Measurements from ENCODE around the gene CREB3.
A peak's percentile ranks its signal among the peaks of the same experiment; 100 is the strongest.

Gene CREB3, protein sequence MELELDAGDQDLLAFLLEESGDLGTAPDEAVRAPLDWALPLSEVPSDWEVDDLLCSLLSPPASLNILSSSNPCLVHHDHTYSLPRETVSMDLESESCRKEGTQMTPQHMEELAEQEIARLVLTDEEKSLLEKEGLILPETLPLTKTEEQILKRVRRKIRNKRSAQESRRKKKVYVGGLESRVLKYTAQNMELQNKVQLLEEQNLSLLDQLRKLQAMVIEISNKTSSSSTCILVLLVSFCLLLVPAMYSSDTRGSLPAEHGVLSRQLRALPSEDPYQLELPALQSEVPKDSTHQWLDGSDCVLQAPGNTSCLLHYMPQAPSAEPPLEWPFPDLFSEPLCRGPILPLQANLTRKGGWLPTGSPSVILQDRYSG

DNA sequence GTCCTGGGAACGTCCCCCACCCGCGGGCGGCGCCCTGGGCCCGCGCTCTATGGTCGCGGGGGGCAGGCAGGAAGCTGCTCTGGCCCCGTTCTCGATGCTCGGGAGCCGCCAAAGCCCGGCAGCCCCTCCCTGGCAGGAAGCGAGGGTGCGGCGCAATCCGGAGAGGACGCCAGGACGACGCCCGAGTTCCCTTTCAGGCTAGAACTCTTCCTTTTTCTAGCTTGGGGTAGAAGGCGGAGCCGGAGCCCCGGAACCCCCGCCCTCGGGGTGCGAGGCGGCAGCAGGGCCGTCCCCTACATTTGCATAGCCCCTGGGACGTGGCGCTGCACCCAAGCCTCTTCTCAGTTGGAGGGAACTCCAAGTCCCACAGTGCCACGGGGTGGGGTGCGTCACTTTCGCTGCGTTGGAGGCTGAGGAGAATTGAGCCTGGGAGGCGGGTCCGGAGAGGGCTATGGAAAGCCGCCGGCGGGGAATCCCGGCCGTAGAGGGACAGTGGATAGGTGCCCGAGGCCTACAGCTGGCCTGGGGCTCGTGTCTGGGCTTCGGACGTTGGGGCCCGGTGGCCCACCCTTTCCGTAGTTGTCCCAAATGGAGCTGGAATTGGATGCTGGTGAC lies at the start of gene CREB3, which contains the start of gene TLN1:
Gene CREB3 (plus strand): TSS at position 482 of the 615 bp plus-strand sequence. CDS start 107 bp downstream, at position 589.
Gene TLN1 (minus strand): TSS at position 11 of the 615 bp plus-strand sequence. CDS start 6,501 bp downstream, outside the sequence.
- peak; percentile 93 for DNase-seq (ENCODE audit: low read depth)

DNA sequence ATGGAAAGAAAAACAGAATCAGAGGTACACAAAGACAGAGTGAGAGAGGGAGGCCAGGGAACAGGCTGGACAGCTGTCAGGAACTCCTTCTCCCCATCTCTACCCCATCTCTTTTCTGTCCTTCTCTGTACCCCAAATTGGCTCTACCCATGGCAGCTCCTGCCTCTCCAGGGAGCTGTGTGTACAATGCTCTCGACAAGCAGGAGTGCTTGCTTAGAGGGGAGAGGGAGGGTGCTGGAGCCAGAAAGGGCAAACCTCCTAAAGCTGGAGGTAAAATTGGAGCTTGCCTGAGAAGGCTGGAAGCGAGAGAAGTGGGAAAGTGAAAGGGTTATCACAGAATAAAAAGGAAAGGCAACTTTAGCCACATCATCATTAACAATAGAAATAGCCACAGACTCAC lies 49.1 kb upstream of the CREB3 start:
- DNase-seq (ENCODE audit: low read depth) = no peak

DNA sequence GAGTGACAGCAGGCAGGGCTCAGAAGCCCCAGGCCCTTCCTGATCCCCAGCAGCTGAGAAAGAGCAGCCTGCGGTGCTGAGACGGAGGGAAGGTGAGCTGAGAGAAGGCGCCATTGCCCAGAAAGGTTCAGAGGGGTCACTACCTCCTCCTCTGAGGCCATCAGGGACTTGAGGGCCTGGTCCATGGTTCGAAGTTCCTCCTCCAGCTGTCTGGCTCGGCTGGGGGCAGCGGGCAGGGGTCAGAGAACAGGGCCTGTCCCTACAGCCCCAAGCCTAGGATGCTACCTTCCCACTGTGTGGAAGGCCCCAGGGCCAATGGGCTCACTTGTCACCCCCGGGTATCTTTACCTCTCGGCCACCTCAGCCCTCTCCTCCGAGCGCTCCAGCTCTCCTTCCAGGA lies 47.5 kb upstream of the CREB3 start:
- DNase-seq (ENCODE audit: low read depth) = no peak

DNA sequence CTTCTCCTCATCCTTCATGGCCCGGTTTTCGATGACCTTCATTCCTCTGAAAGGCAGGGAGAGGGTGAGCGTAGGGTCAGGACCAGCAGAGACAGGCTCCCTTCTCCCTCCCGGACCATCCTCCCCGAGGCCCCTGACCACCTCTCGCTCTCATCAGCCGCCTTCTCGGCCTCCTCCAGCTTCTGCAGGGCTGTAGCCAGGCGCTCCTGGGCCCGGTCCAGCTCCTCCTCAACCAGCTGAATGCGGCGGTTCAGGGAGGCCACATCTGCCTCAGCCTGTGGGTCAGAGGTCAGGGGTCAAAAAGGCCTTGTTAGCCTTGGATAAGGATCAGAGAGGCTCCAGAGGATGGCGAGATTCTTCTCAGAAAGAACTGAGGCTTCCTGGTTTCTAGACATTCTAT lies 47.0 kb upstream of the CREB3 start:
- no peak for DNase-seq (ENCODE audit: low read depth)

DNA sequence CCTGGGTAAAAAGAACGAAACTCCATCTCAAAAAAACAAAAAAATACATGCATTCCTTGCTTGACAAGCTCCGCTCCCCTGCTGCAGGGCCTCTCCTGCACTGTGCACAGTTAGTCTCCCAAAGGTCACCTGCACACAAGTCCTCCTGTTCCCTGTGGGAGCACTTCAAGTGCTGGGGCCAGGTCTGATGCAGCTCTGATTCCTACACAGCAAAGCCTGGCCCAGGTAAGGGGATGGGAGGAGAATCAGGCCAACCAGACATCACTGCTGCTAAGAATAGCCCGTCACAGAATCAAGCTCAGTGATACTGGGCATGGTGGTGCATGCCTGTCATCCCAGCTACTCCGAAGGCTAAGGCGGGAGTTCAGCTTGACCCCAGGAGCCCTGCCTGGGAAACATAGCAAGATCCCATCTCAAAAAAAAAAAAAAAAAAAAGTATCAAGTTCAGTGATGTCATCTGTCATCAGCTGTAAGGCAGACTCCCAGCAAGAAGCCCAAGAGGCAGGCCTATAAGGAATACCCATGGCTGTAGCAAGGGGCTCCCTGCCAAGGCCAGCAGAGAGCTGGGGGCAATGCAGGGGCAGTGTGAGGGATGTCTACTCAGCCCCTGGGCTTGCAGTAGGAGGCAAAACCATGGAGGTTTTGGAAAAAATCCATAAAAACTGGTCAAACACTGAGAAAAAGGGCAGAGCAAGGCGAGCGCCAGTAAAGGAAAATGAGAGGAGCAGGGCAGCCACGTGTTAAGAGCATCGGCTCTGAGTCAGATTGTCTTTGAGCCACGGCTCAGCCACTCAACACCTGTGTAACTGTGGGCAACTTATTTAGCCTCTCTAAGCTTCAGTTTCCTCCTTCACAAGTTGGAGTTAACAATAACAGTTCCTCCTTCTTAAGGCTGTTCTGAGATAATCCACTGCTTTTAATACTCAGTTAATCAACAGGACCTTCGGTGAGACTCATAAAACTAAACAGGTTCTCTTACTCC lies 46.0 kb upstream of the CREB3 start:
- DNase-seq (ENCODE audit: low read depth) = no peak

DNA sequence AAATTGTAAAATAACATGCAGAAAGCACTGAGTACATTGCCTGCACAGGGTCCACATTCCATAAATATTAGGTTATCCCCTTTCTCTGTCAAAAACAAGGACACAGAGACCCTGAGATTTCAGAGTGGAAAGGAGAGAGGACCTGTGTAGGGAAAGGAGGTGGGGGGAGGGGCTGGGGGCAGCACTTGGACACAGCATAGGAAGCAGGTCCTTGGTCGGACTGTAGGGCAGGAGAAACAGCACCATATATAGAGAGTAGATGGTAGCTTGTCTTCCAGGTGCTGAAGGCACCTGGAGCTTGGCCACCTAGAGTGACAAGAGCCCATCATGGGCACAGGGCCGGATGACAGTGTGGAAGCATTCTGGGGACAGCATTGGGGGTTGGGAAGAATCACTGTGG lies 45.2 kb upstream of the CREB3 start:
- no peak for DNase-seq (ENCODE audit: low read depth)

DNA sequence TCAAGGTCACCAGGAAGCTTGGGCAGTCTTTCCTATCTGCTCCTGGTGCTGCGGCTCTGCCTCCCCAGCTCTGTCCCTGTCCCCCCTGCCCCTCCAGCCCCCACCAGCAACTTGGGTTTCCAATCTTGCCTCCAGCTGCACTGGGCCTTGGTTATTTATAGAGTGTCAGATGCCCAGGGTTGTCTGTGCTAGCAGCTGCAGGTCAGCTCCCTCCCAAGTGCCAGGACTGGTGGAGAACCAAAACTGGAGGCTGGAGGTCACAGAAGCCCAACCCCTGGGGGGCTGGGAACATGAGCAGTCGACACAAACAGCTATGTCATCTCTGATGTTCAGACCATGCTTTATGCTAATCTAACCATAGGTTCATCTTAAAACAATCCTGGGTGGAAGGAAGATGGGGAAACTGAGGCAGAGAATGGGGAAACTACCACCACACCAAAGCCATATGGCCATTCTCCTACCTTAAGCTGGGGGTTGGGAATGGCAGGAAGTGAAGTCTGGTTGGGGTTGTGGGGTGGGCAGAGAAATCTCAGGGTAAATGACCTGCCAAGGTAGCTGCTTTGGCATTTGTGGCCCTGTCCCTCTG lies 44.4 kb upstream of the CREB3 start:
- DNase-seq (ENCODE audit: low read depth) = no peak

DNA sequence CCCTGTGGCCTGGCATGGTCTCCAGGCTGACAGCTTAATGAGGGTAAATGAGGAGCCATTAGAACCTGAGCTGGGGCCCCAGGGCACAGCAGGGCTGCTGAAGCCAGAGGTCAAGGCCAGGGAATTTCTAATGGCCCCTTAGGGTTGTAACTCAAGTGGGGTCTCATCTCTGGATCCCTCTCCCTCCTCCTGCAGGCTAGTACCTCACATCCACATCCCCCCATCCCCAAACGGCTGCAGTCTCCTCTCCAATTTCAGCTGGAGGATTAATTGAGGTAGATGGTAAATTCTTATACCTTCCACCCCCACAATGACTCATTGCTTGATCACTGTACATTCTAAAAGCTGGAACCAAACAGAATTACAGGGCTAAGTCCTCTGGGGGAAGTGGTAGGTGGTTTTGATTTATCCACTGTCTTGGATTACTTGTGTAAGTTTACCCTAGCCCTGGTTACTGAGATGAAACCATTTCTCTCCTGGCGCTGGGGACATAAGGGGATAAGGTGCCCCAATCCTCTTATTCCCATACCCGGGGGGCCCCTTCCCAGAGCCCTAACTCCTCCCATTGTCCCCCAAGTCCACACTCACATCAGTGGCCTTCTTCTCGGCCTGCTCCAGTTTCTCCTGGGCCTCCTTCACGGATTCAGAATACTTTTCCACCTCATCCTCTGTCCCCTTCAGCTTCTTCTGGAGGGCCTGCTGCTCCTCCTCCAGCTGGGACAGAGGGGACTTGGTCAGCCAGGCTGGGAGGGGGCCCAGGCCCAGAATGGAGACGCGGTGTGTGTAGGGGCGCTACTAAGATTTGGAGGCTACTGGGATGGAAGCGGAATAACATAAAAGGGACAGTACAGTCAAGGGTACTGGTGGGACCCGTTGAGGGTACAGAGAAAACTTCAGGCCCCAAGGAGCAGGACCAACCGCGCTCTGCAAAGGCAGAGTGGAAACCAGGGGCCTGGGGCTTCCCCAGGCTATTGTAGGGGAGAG lies 43.6 kb upstream of the CREB3 start:
- no peak for DNase-seq (ENCODE audit: low read depth)

DNA sequence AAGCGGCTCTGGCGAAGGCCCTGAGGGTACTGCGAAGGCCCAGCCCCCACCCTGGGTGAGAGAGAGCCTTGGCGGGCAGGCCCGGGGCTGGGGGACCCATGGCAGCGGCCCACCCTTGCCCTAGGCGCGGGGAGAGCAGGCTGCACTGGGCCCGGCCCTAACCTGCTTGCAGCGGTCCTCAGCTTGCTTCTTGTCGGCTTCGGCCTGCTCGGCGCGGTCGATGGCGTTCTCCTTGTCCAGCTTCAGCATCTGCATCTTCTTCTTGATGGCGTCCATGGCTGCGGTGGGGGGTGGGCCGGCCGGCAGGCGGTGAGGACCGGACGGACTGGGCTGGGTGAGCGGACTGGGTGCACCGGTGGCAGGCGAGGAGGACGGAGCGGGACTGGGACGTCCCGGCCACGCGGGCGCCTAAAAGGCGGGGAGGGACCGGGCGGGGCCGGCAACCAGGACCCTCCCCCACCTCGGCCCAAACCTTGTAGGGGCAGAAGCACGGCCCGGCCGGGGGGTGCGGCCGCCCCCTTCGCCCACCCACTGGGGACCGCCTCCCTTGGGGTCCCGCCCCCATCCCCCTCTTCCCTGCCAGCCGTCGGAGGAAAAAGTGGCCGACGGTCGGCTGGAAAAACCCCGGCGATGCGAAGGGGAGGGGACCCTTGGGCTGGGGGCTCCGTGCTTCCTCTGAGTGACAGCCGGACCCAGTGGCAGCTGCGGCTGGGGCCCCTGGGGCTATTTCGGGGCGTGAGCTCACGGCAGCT lies 42.7 kb upstream of the CREB3 start, which contains the start of gene TPM2:
Gene TPM2 (minus strand): TSS at position 384 of the 752 bp plus-strand sequence. CDS start 108 bp downstream, at position 276.
- no peak for DNase-seq (ENCODE audit: low read depth)

DNA sequence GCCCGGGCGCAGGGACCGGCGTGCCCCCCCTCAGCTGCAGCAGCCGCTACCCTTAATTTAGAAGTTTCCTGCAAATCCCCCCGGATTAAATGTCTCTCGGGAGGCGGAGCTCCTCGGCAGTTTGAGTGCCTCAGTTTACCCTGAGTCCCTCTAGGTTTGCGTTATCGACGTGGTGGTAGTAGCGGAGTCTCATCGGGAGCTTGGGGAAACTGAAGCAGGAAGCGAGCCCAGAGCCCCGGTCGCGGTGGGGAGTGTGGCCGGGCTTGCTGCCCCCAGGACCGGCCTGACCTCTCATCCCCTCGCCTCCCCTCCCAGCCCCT lies 42.2 kb upstream of the CREB3 start:
- DNase-seq (ENCODE audit: low read depth) = no peak

DNA sequence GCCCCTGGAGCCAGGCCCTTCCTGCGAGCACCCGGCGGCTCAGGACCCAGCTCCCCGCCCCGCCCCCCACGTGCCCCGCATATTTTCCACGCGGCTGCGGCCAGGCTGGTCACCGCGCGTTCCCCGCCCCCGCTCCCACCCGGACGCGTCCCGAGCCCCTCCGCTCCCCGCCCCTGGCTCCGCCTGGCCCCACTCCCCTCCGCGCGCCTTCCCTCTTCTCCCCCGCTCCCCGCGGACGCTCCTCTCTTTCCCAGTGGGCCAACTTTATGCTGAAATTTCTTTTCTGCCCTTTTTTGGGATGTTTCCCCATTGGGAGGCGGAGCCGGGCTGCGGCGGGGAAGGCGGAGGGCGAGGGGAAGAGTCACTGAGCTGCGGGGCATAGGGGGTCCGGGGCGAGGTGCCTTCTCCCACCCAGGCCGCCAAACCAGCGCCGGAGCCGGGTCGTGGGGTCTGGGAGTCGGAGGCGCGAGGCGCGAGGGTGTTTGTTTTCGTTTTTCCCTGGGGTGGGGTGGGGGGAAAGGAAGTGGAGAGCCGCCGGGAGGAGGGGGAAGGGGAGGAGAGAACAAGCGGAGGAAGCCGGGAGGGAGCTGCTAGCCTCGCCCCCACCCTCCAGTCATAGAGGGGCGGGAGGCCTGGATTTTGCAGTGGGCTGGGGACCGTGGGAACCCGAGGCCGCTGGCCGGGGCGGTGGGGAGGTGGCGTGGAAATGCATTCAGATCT lies 41.7 kb upstream of the CREB3 start:
- DNase-seq (ENCODE audit: low read depth) = peak; percentile 19

DNA sequence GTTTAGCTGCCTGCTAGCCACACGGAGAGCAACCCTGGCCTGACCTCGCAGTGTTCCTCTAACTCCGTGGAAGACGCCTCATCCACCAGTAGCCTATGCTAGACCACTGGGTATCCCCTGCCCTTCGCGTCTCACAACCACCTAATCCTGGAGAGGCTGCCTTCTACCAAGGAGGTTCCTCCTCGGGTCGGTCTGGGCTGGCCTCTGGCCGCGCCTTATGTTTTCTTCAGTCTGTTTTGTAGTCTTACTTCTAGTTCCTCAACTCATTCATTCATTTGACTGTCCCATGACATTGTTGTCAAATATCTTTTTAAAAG lies 41.2 kb upstream of the CREB3 start:
- no peak for DNase-seq (ENCODE audit: low read depth)

DNA sequence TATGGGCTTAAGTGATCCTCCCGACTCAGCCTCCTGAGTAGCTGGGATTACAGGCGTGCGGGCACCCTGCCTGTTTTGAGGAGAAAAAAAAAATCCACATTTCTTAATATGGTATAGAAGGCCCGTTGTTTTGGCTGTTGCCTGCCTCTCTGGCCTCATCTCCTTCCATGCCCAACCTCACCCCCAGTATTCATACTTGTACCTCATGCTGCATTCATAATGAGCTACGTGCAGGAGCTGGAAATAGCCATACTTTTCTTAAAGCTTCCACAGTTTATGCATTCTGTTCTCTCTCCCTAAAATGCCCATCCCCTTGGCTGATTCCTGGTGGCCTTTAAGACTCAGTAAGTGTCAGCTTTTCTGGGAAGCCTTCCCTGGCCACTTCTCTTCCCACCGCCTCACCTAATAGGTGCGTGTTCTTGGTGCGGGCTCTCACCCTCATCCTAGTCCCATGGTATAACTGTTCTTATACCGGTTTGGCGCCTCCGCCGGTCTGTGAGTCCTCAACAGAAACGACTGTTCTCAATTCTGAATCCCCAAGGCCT lies 40.6 kb upstream of the CREB3 start:
- no peak for DNase-seq (ENCODE audit: low read depth)

DNA sequence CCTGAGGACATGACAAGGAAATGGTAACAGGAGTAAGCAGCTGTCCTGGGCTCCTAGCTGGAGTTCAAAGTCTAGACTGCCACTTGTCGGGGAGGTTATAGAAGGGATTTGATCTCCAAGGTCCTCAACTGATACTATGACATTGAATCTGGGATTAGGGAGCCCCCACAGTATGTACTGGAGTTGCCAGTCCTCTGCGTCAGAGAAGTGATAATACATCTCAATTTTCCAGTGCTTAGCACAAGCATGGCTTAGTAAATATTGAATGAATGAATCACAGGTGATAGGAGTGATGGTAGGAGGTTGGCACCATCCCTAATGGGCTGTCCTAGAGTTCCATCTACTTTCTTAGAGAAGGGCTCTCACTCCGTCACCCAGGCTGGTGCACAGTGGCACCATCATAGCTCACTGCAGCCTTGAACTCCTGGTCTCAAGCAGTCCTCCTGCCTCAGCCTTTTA lies 36.5 kb upstream of the CREB3 start:
- no peak for DNase-seq (ENCODE audit: low read depth)

DNA sequence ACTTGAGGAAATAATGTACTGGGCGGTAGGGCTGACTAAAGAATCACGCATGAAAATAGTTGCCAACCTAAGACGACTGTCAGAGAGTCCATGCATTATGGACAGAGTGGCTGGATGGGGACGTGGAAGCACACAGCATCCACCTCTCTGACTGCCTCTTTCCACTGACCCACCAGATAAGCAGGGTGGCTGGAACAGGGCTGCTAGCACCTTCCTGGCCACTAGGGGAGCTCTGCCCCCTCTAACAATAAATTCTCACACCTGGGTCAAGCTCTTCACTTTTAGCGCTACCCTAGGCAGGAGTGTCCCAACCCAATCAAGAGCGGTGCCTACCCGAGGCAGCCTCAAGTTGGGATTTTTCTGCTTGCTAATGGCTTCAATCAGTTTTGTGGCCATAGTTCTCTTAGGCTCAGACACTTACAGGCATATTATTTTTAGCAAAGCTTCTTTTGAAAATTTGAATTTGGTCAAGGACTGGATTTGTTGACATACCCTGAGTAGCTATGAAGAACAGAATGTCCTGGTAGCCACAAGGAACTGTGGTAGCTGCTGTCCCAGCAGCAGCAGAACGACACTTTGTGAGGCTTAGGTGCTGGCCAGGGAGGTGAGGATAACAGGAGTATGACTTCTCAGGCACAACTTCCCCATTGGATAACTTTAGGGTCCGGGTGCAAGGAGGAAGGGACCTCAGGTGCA lies 35.8 kb upstream of the CREB3 start:
- peak; percentile 33 for DNase-seq (ENCODE audit: low read depth)

DNA sequence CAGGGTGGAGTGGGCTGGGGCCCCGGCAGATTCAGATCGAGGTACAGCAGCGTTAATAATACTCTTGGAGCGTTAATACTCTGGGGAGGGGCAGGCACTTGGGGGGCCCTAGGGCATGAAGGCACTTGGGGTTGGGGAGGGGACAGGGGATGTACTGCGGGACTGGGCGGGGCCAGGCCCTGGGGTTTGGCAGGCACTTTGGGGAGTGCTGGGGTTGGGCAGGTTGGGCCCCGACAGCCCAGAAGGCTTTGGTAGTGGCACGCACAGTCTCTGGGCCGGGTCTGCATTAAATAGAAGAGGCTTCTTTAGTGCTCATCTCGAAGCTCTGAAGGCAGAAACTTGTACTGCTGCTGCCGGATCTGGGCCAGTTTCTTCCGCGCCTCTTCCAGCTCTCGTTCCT lies 35.0 kb upstream of the CREB3 start:
- DNase-seq (ENCODE audit: low read depth) = no peak

DNA sequence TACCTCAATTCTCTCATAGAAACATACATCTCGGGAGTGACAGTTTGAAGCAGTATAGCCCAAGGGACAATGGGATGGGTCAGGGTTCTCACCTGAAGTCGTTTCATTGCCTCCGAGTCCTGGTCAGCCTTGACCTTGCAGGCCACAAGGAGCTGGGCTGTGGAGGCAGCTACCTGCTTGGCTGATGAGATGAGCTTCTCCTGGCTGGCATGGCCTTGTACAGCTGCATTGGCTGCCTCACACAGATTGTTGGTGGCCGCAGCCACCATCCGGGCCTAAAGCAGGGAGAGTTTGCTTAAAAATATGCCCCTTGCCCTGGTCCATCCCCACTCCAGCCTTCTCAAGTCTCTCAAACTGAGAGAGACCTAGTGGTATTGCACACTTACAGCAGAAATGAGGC lies 34.2 kb upstream of the CREB3 start:
- DNase-seq (ENCODE audit: low read depth) = no peak

DNA sequence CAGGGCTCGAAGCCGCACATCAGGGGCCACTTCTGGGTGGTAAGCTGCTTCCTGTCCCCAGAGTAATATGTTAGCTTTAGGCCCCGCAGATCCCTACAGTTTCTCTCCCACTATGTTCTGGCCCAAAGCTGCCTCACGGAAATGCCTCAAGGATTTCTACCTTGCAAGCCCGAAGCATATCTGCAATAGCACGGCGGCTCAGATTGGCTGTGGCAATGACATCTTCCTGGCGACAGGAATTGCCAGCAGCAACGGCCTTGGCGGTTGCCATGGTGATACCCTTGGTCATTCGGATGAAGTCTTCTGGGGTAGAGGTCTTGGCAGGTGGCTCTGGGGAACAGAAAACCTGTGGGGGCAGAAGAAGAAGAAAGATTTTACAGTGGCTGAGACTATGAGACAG lies 32.4 kb upstream of the CREB3 start:
- DNase-seq (ENCODE audit: low read depth) = no peak

DNA sequence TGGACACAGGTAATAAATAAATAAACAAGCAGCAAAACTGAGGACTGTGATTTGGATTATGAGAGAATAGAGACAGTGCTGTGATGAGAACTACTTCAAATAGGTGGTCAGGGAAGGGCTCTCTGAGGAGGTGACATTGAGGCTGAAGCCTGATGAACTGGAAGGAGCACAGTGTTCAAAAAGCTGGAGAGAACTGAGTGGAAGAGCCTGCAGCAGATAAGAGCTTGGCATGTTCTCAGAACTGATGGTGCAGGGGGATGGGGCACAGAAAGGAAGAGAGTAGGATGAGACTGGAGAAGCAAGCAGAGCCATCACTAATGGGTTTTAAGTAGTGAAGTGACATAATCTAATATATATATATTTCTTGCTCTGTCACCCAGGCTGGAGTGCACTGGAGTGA lies 31.5 kb upstream of the CREB3 start:
- DNase-seq (ENCODE audit: low read depth) = no peak

Data from stimulated activated CD8-positive, alpha-beta memory T cell treated with anti-CD3 and anti-CD28 coated beads, Interleukin-12 subunit alpha, Interleukin-12 subunit beta, amount 100 ng/mL, for 4 hours (primary cell).